ENCODE results near the gene LRRC3C.
"Not testable (repeated sequence)": the region's sequence is repeated elsewhere in the genome, so short reads cannot be mapped to it uniquely, and the experiment has no call there.

Gene LRRC3C

GRCh38 chr17:39927101-39927928, at the start of gene LRRC3C, which contains the start of gene ORMDL3:
Gene LRRC3C, plus strand, starts transcription at chr17:39927732. Its CDS starts 13,792 bp downstream, at chr17:39941524.
Gene ORMDL3, minus strand, starts transcription at chr17:39927601. Its CDS starts 3,398 bp downstream, at chr17:39924203.
- DNase-seq (ENCODE audit: low read depth) = peak; percentile 74

GRCh38 chr17:39886102-39886501, 41.4 kb upstream of the LRRC3C start:
- DNase-seq (ENCODE audit: low read depth) = not testable (repeated sequence)

- DNase-seq (ENCODE audit: low read depth) = no peak
Measured at GRCh38 chr17:39887078-39887477, 40.5 kb upstream of the LRRC3C start.

- no peak for DNase-seq (ENCODE audit: low read depth)
Measured at GRCh38 chr17:39889200-39889599, 38.3 kb upstream of the LRRC3C start.

GRCh38 chr17:39894681-39895376, 32.7 kb upstream of the LRRC3C start:
- DNase-seq (ENCODE audit: low read depth) = no peak

GRCh38 chr17:39898088-39898487, 29.4 kb upstream of the LRRC3C start:
- DNase-seq (ENCODE audit: low read depth) = no peak

- no peak for DNase-seq (ENCODE audit: low read depth)
Measured at GRCh38 chr17:39899215-39899614, 28.3 kb upstream of the LRRC3C start.

- not testable (repeated sequence) for DNase-seq (ENCODE audit: low read depth)
Measured at GRCh38 chr17:39902027-39902426, 25.5 kb upstream of the LRRC3C start.

- DNase-seq (ENCODE audit: low read depth) = no peak
Measured at GRCh38 chr17:39903158-39903884, 24.2 kb upstream of the LRRC3C start.

GRCh38 chr17:39904990-39905288, 22.6 kb upstream of the LRRC3C start:
- no peak for DNase-seq (ENCODE audit: low read depth)

- DNase-seq (ENCODE audit: low read depth) = no peak
Measured at GRCh38 chr17:39908789-39909352, 18.7 kb upstream of the LRRC3C start.

- no peak for DNase-seq (ENCODE audit: low read depth)
Measured at GRCh38 chr17:39913989-39914388, 13.5 kb upstream of the LRRC3C start.

- no peak for DNase-seq (ENCODE audit: low read depth)
Measured at GRCh38 chr17:39915559-39915958, 12.0 kb upstream of the LRRC3C start.

GRCh38 chr17:39916918-39917317, 10.6 kb upstream of the LRRC3C start:
- DNase-seq (ENCODE audit: low read depth) = no peak

- no peak for DNase-seq (ENCODE audit: low read depth)
Measured at GRCh38 chr17:39919087-39919683, 8.3 kb upstream of the LRRC3C start.

GRCh38 chr17:39920218-39921210, 7.0 kb upstream of the LRRC3C start:
- DNase-seq (ENCODE audit: low read depth) = no peak

GRCh38 chr17:39921323-39921722, 6.2 kb upstream of the LRRC3C start:
- DNase-seq (ENCODE audit: low read depth) = no peak

- DNase-seq (ENCODE audit: low read depth) = no peak
Measured at GRCh38 chr17:39922006-39922405, 5.5 kb upstream of the LRRC3C start.

GRCh38 chr17:39923230-39923629, 4.3 kb upstream of the LRRC3C start:
- DNase-seq (ENCODE audit: low read depth) = no peak

- DNase-seq (ENCODE audit: low read depth) = no peak
Measured at GRCh38 chr17:39923836-39924690, 3.5 kb upstream of the LRRC3C start.

Measured in CMK (cell line).